CD4-positive, alpha-beta memory T cell (primary cell): Measurements from ENCODE around the gene CABP4. TPM values are rescaled to one million over a fixed set of nuclear protein-coding genes. Genes with fewer than 3 reads are reported as not detected.

Source experiments
- CTCF ChIA-PET: fragments of 350-600 bp; sonication (Branson Sonifier 250); formaldehyde crosslinking; loops from one replicate; lab custom pipeline; 2021; ENCODE audit warnings: inconsistent platforms; ENCODE audit not compliant: partially characterized antibody; lab: Charles Lee
- POLR2A ChIA-PET: fragments of 350-600 bp; sonication (Branson Sonifier 250); formaldehyde crosslinking; loops from one replicate; lab custom pipeline; 2021; ENCODE audit not compliant: partially characterized antibody; lab: Charles Lee
- DNase-seq, 5 donors: peaks; one replicate each; pipeline versions ENCODE4 v3.0.0 to v3.0.0-alpha.2; 2020 to 2022; ENCODE audit warnings: mixed read lengths in 1 of 5
- H3K27ac ChIP-seq: one replicate; pipeline ENCODE4 v1.7.0; 2013; ENCODE audit warnings: low read depth, low read length
- H3K27me3 ChIP-seq: 2 replicates; pipeline ENCODE4 v1.7.0; 2013; ENCODE audit warnings: mild to moderate bottlenecking, low read length, moderate library complexity; ENCODE audit not compliant: insufficient read depth
- H3K36me3 ChIP-seq: 2 replicates; pipeline ENCODE4 v1.7.0; 2013; ENCODE audit warnings: mild to moderate bottlenecking, low read length, moderate library complexity; ENCODE audit not compliant: insufficient read depth
- H3K4me1 ChIP-seq: 2 replicates; pipeline ENCODE4 v1.7.0; 2013; ENCODE audit warnings: mild to moderate bottlenecking, low read length, moderate library complexity; ENCODE audit not compliant: insufficient read depth
- H3K4me3 ChIP-seq, 2 donors: one replicate each; pipeline ENCODE4 v1.7.0; 2013; ENCODE audit warnings: low read length in 2 of 2, mild to moderate bottlenecking in 1 of 2
- H3K9me3 ChIP-seq, 2 donors: one replicate each; pipeline ENCODE4 v1.7.0; 2013; ENCODE audit warnings: low read length in 2 of 2, control low read depth in 1 of 2; ENCODE audit not compliant: control insufficient read depth in 1 of 2
- H3K27ac Mint-ChIP-seq, 7 donors: one replicate each; pipeline ENCODE4 v1.8.0; 2020 to 2021; ENCODE audit warnings: mixed read lengths in 7 of 7, mild to moderate bottlenecking in 6 of 7, inconsistent platforms in 3 of 7, moderate library complexity in 3 of 7
- H3K27me3 Mint-ChIP-seq, 2 donors: one replicate each; pipeline ENCODE4 v1.8.0; 2020 to 2021; ENCODE audit warnings: mixed read lengths in 2 of 2
- H3K36me3 Mint-ChIP-seq, 2 donors: one replicate each; pipeline ENCODE4 v1.8.0; 2020 to 2021; ENCODE audit warnings: mixed read lengths in 2 of 2, inconsistent platforms in 1 of 2, mild to moderate bottlenecking in 1 of 2
- H3K4me1 Mint-ChIP-seq, 4 donors: one replicate each; pipeline ENCODE4 v1.8.0; 2020 to 2021; ENCODE audit warnings: mixed read lengths in 4 of 4, mild to moderate bottlenecking in 1 of 4
- H3K4me3 Mint-ChIP-seq, 8 donors: one replicate each; pipeline ENCODE4 v1.8.0; 2020 to 2021; ENCODE audit warnings: mixed read lengths in 8 of 8, mild to moderate bottlenecking in 7 of 8, moderate library complexity in 6 of 8, inconsistent platforms in 3 of 8
- H3K9me3 Mint-ChIP-seq, 8 donors: one replicate each; pipeline ENCODE4 v1.8.0; 2020 to 2021; ENCODE audit warnings: mixed read lengths in 8 of 8, mild to moderate bottlenecking in 5 of 8, inconsistent platforms in 3 of 8, moderate library complexity in 1 of 8
- intact Hi-C: fragments of 100-400 bp; cut with micrococcal nuclease; formaldehyde crosslinking; loops from one replicate; pipeline ENCODE4 v1.15.1; 2023
- polyA plus RNA-seq, 2 donors: library from polyadenylated mRNA; unstranded; fragments of 300-500 nt; fragmentation: Illumina TruSeq; gene quantifications; one replicate each; pipeline ENCODE4 v1.2.3, GENCODE V29; 2021
- total RNA-seq, 2 experiments: library from RNA; stranded (reverse); gene quantifications; one replicate each; pipeline ENCODE4 v1.2.3, GENCODE V29; 2021

Gene CABP4
- total and polyA plus RNA-seq, 4 experiments from 2014 or later = 0.27 to 2.3 (median 1.1) TPM

DNA sequence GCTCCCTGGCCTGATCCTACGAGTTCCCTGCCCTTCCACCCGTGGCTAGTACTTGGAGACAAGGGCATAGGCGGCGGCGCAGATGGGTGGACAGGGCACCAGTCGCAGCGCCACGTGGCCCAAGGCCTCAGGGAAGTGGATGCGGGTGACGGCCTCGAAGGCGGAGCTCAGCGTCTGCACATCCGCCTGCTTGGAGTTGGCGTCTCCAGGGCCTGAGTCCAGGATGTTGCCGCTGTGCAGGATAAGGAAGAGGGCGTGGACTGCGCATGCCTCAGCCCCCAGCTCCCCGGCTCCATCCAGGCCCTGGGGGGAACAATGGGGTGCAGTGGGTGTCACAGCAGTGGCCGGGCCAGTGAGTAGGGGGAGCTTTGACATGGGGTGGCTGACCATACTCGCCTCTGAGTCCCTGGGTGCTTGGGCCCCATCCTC, 43.4 kb downstream of the CABP4 start:
- Mint-ChIP-seq H3K4me1 (peaks cover 13 to 23% (median 18%) of the 10 kb centered on the region in 4 donors), H3K27me3 (no peaks in the 10 kb centered on the region), H3K4me3 (no peak overlapping the region), H3K36me3 (peaks cover 12 to 47% of the 10 kb centered on the region in 2 donors), H3K9me3 (no peaks in the 10 kb centered on the region), H3K27ac (peak overlapping the region in 1 of 7 donors; percentile 38)
- POLR2A ChIA-PET = interaction anchor here (8.7 kb wide), 1 partner anchor 13 kb away, joined by 124 read pairs; the partner anchor contains the start of gene AIP
- Histone ChIP-seq H3K9me3 (no peaks in the 10 kb centered on the region), H3K27ac (no peak overlapping the region), H3K4me3 (no peak overlapping the region), H3K36me3 (peaks cover 35% of the 10 kb centered on the region), H3K27me3 (no peaks in the 10 kb centered on the region), H3K4me1 (peaks cover 22% of the 10 kb centered on the region)
- no peak for DNase-seq
- CTCF ChIA-PET = no interaction called here
- intact Hi-C loops = no loop called here

- intact Hi-C loops = no loop called here
- H3K27ac ChIP-seq = no peak overlapping the region
- no peaks in the 10 kb centered on the region for H3K9me3 ChIP-seq
- H3K36me3 ChIP-seq = peaks cover 35% of the 10 kb centered on the region
- Mint-ChIP-seq H3K27ac (peak overlapping the region in 3 of 7 donors; percentile 25 to 74 (median 55)), H3K4me1 (peaks cover 14 to 29% (median 20%) of the 10 kb centered on the region in 4 donors), H3K27me3 (no peaks in the 10 kb centered on the region), H3K4me3 (no peak overlapping the region), H3K36me3 (peaks cover 12 to 46% of the 10 kb centered on the region in 2 donors), H3K9me3 (no peaks in the 10 kb centered on the region)
- H3K27me3 ChIP-seq = no peaks in the 10 kb centered on the region
- no peak for DNase-seq
- no peak overlapping the region for H3K4me3 ChIP-seq
- CTCF ChIA-PET = interaction anchor here (1.3 kb wide), 1 partner anchor 153 kb away, joined by 3 read pairs; no protein-coding TSS in a partner anchor
- H3K4me1 ChIP-seq = peaks cover 27% of the 10 kb centered on the region
- POLR2A ChIA-PET = interaction anchor here (1.5 to 8.7 kb wide), 5 partner anchors 8 to 97 kb away, joined by 3 to 124 read pairs (median 7); partner anchors contain the start of genes AIP, PPP1CA and TBC1D10C
Observed at GRCh38 chr11:67499808-67500483, 44.8 kb downstream of the CABP4 start.

DNA sequence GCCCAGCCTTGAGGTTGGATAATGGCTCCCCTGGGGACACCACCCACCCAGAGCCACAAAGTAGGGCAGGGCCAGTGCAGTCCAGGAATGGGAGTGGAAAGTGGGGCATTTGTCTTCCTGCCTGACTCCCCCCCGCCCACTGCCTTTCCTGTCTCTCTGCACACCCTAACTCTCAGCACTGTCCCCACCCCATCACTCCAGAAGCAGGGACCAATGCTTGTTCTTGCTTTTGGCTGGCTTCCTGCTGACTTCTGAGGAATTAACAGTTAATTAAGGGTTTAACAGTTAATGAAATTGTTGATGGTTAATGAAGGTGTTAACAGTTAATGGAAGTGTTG, 45.3 kb downstream of the CABP4 start:
- DNase-seq = no peak
- no peaks in the 10 kb centered on the region for H3K27me3 ChIP-seq
- H3K27me3 Mint-ChIP-seq = no peaks in the 10 kb centered on the region
- no peaks in the 10 kb centered on the region for H3K9me3 ChIP-seq
- H3K27ac Mint-ChIP-seq = peak overlapping the region in 5 of 7 donors; percentile 26 to 87 (median 68)
- H3K9me3 Mint-ChIP-seq = peaks cover 0 to 1% (median 0%) of the 10 kb centered on the region in 8 donors
- no peak overlapping the region for H3K27ac ChIP-seq
- ChIA-PET CTCF (interaction anchor here (1.3 kb wide), 1 partner anchor 154 kb away, joined by 3 read pairs; no protein-coding TSS in a partner anchor), POLR2A (interaction anchor here (0.6 to 8.7 kb wide), 7 partner anchors 8 to 158 kb away, joined by 3 to 124 read pairs (median 6); partner anchors contain the start of genes AIP, PPP1CA and TBC1D10C)
- H3K36me3 ChIP-seq = peaks cover 35% of the 10 kb centered on the region
- no peak overlapping the region for H3K4me3 ChIP-seq
- peaks cover 29% of the 10 kb centered on the region for H3K4me1 ChIP-seq
- peaks cover 12 to 47% of the 10 kb centered on the region in 2 donors for H3K36me3 Mint-ChIP-seq
- intact Hi-C loops = no loop called here
- H3K4me3 Mint-ChIP-seq = no peak overlapping the region
- peaks cover 14 to 31% (median 21%) of the 10 kb centered on the region in 4 donors for H3K4me1 Mint-ChIP-seq

GRCh38 chr11:67500831-67501715, 45.9 kb downstream of the CABP4 start:
- Mint-ChIP-seq H3K4me1 (peaks cover 16 to 37% (median 25%) of the 10 kb centered on the region in 4 donors), H3K27ac (peak overlapping the region in 6 of 7 donors; percentile 26 to 87 (median 66)), H3K9me3 (peaks cover 0 to 2% (median 0%) of the 10 kb centered on the region in 8 donors), H3K4me3 (peak overlapping the region in 2 of 8 donors; percentile 30 to 64), H3K27me3 (no peaks in the 10 kb centered on the region), H3K36me3 (peaks cover 12 to 48% of the 10 kb centered on the region in 2 donors)
- H3K27me3 ChIP-seq = no peaks in the 10 kb centered on the region
- H3K9me3 ChIP-seq = no peaks in the 10 kb centered on the region
- CTCF ChIA-PET = no interaction called here
- intact Hi-C loops = no loop called here
- DNase-seq = no peak
- no peak overlapping the region for H3K4me3 ChIP-seq
- H3K36me3 ChIP-seq = peaks cover 31% of the 10 kb centered on the region
- peaks cover 36% of the 10 kb centered on the region for H3K4me1 ChIP-seq
- POLR2A ChIA-PET = interaction anchor here (0.6 to 8.7 kb wide), 8 partner anchors 9 to 158 kb away, joined by 3 to 124 read pairs (median 5); partner anchors contain the start of genes AIP, PPP1CA and TBC1D10C
- H3K27ac ChIP-seq = peak overlapping the region; percentile 17

- peaks cover 12 to 50% of the 10 kb centered on the region in 2 donors for H3K36me3 Mint-ChIP-seq
- intact Hi-C loops = no loop called here
- no peaks in the 10 kb centered on the region for H3K27me3 Mint-ChIP-seq
- H3K9me3 Mint-ChIP-seq = peaks cover 0 to 2% (median 0%) of the 10 kb centered on the region in 8 donors
- peaks cover 21 to 45% (median 31%) of the 10 kb centered on the region in 4 donors for H3K4me1 Mint-ChIP-seq
- H3K27ac Mint-ChIP-seq = peak overlapping the region in 1 of 7 donors; percentile 64
- no peak for DNase-seq
- peaks cover 34% of the 10 kb centered on the region for H3K36me3 ChIP-seq
- H3K4me3 Mint-ChIP-seq = peak overlapping the region in 1 of 8 donors; percentile 15
- H3K9me3 ChIP-seq = no peaks in the 10 kb centered on the region
- H3K27me3 ChIP-seq = no peaks in the 10 kb centered on the region
- no peak overlapping the region for H3K4me3 ChIP-seq
- CTCF ChIA-PET = no interaction called here
- H3K4me1 ChIP-seq = peaks cover 43% of the 10 kb centered on the region
- POLR2A ChIA-PET = interaction anchor here (0.9 to 8.7 kb wide), 5 partner anchors 9 to 99 kb away, joined by 3 to 124 read pairs (median 40); partner anchors contain the start of genes AIP, PPP1CA and TBC1D10C
- peak overlapping the region; percentile 17 for H3K27ac ChIP-seq
Observed at GRCh38 chr11:67501854-67502253, 46.7 kb downstream of the CABP4 start.

GRCh38 chr11:67502328-67502979, 47.3 kb downstream of the CABP4 start:
- Mint-ChIP-seq H3K9me3 (peaks cover 0 to 2% (median 0%) of the 10 kb centered on the region in 8 donors), H3K27ac (peak overlapping the region in 5 of 7 donors; percentile 29 to 93 (median 68)), H3K27me3 (no peaks in the 10 kb centered on the region), H3K36me3 (peaks cover 12 to 48% of the 10 kb centered on the region in 2 donors), H3K4me1 (peaks cover 26 to 51% (median 37%) of the 10 kb centered on the region in 4 donors), H3K4me3 (peak overlapping the region in 7 of 8 donors; percentile 65 to 86 (median 79))
- peaks cover 37% of the 10 kb centered on the region for H3K36me3 ChIP-seq
- ChIA-PET CTCF (no interaction called here), POLR2A (interaction anchor here (0.9 to 8.7 kb wide), 7 partner anchors 10 to 111 kb away, joined by 3 to 124 read pairs (median 7); partner anchors contain the start of genes AIP, PPP1CA, PTPRCAP and RAD9A)
- intact Hi-C loops = no loop called here
- no peaks in the 10 kb centered on the region for H3K27me3 ChIP-seq
- DNase-seq = no peak
- H3K4me3 ChIP-seq = no peak overlapping the region
- H3K4me1 ChIP-seq = peaks cover 49% of the 10 kb centered on the region
- H3K27ac ChIP-seq = no peak overlapping the region
- no peaks in the 10 kb centered on the region for H3K9me3 ChIP-seq
